H1 (cell line): ENCODE results near the gene RRAD. TPM values are rescaled to one million over a fixed set of nuclear protein-coding genes. Genes with fewer than 3 reads are reported as not detected.

Source experiments
- CTCF ChIA-PET: fragments of 300-600 bp; sonication (Branson Sonifier 250); formaldehyde crosslinking; loops from one replicate; lab custom pipeline; 2021; ENCODE audit not compliant: partially characterized antibody; lab: Charles Lee
- POLR2A ChIA-PET: fragments of 300-600 bp; sonication (Branson Sonifier 250); formaldehyde crosslinking; loops from one replicate; lab custom pipeline; 2021; ENCODE audit warnings: inconsistent platforms; ENCODE audit not compliant: partially characterized antibody; lab: Charles Lee
- DNase-seq, 2 experiments: peaks; one replicate each; pipeline versions ENCODE4 v3.0.0 to v3.0.0-alpha.2; 2010 to 2022; ENCODE audit warnings: low spot score in 2 of 2, low read depth in 1 of 2, mixed read lengths in 1 of 2
- FAIRE-seq: peaks from 2 replicates; lab custom pipeline; 2011; peaks lifted over from hg19 to GRCh38; lab: Jason Lieb, UNC
- H2AFZ ChIP-seq: 2 replicates; pipeline ENCODE4 v1.8.1; 2012; ENCODE audit warnings: low read length, inconsistent platforms
- H2AK5ac ChIP-seq: 2 replicates; pipeline ENCODE4 v1.6.1; 2013; ENCODE audit warnings: low read depth, low read length
- H2BK120ac ChIP-seq: replicated peaks from 2 replicates; pipeline ENCODE3; 2013; ENCODE audit warnings: low read depth, low read length, inconsistent platforms
- H2BK12ac ChIP-seq: 2 replicates; pipeline ENCODE4 v1.6.1; 2013; ENCODE audit warnings: low read depth, low read length
- H2BK15ac ChIP-seq: 2 replicates; pipeline ENCODE4 v1.6.1; 2013; ENCODE audit warnings: low read length
- H2BK20ac ChIP-seq: 2 replicates; pipeline ENCODE4 v1.6.1; 2013; ENCODE audit warnings: low read length
- H2BK5ac ChIP-seq: 2 replicates; pipeline ENCODE4 v1.6.1; 2013; ENCODE audit warnings: low read depth, low read length
- H3K14ac ChIP-seq: 2 replicates; pipeline ENCODE4 v1.6.1; 2013; ENCODE audit warnings: inconsistent platforms; ENCODE audit not compliant: insufficient read length
- H3K18ac ChIP-seq: 2 replicates; pipeline ENCODE4 v1.6.1; 2013; ENCODE audit warnings: low read length; ENCODE audit errors: extremely low read depth
- H3K23ac ChIP-seq: 2 replicates; pipeline ENCODE4 v1.6.1; 2013; ENCODE audit warnings: inconsistent platforms; ENCODE audit not compliant: insufficient read length
- H3K23me2 ChIP-seq: 2 replicates; pipeline ENCODE4 v1.6.1; 2013; ENCODE audit warnings: low read depth, low read length
- H3K27ac ChIP-seq: 2 replicates; pipeline ENCODE4 v1.6.1; 2011; ENCODE audit warnings: low read depth, low read length, inconsistent platforms
- H3K27me3 ChIP-seq, 4 experiments: replicated peaks in 1 of 4; 1 replicate in 1 of 4; 2 replicates in 3 of 4; pipeline versions ENCODE4 v1.6.1 to v1.8.1; 2011 to 2013; ENCODE audit warnings: low read length in 3 of 4, mild to moderate bottlenecking in 3 of 4, inconsistent platforms in 2 of 4, mixed read lengths in 2 of 4, moderate library complexity in 1 of 4; ENCODE audit not compliant: control insufficient read depth in 3 of 4, insufficient read depth in 3 of 4; ENCODE audit errors: extremely low read depth in 1 of 4
- H3K36me3 ChIP-seq, 4 experiments: 2 replicates each; pipeline versions ENCODE4 v1.6.1 to v1.8.1; 2011 to 2013; ENCODE audit warnings: mild to moderate bottlenecking in 4 of 4, low read length in 3 of 4, moderate library complexity in 2 of 4, control low read depth in 1 of 4, inconsistent platforms in 1 of 4; ENCODE audit not compliant: insufficient read depth in 4 of 4, control insufficient read depth in 2 of 4
- H3K4ac ChIP-seq: replicated peaks from 2 replicates; pipeline ENCODE3; 2013; ENCODE audit warnings: low read length, low read depth, mixed read lengths, inconsistent platforms; ENCODE audit not compliant: insufficient read length
- H3K4me1 ChIP-seq, 4 experiments: replicated peaks in 1 of 4; 1 replicate in 1 of 4; 2 replicates in 3 of 4; pipeline versions ENCODE4 v1.6.1 to v1.8.1; 2011 to 2013; ENCODE audit warnings: low read length in 3 of 4, inconsistent platforms in 2 of 4, mixed read lengths in 1 of 4; ENCODE audit not compliant: insufficient read depth in 4 of 4, control insufficient read depth in 3 of 4
- H3K4me2 ChIP-seq, 2 experiments: 2 replicates each; pipeline versions ENCODE4 v1.6.1 to v1.8.1; 2011 to 2013; ENCODE audit warnings: low read depth in 2 of 2, low read length in 2 of 2, control low read depth in 1 of 2, inconsistent platforms in 1 of 2, mild to moderate bottlenecking in 1 of 2; ENCODE audit not compliant: insufficient read depth in 1 of 2
- H3K4me3 ChIP-seq, 4 experiments: fragments of 200-600, 300-600 bp in 1 of 4; sonication (generic), shearing (Covaris generic), sonication (Bioruptor Twin) in 1 of 4; 2 replicates each; pipeline versions ENCODE4 v1.5.1 to v1.8.1; 2011 to 2016; ENCODE audit warnings: low read length in 4 of 4, low read depth in 3 of 4, control low read depth in 2 of 4, inconsistent platforms in 2 of 4, mild to moderate bottlenecking in 2 of 4, mixed read lengths in 1 of 4, moderate library complexity in 1 of 4; ENCODE audit not compliant: insufficient read depth in 2 of 4; ENCODE audit errors: extremely low read depth in 1 of 4
- H3K56ac ChIP-seq: replicated peaks from 2 replicates; pipeline ENCODE3; 2013; ENCODE audit warnings: low read depth, mild to moderate bottlenecking, mixed read lengths, low read length, inconsistent platforms; ENCODE audit not compliant: insufficient read length
- H3K79me1 ChIP-seq: 2 replicates; pipeline ENCODE4 v1.6.1; 2013; ENCODE audit warnings: low read depth, low read length, control low read depth
- H3K79me2 ChIP-seq, 2 experiments: 2 replicates each; pipeline versions ENCODE4 v1.6.1 to v1.8.1; 2012 to 2013; ENCODE audit warnings: low read length in 2 of 2, mild to moderate bottlenecking in 2 of 2, inconsistent platforms in 1 of 2; ENCODE audit not compliant: insufficient read depth in 2 of 2, control insufficient read depth in 1 of 2
- H3K9ac ChIP-seq, 4 experiments: replicated peaks in 1 of 4; 1 replicate in 1 of 4; 2 replicates in 3 of 4; pipeline versions ENCODE4 v1.6.1 to v1.8.1; 2011 to 2013; ENCODE audit warnings: low read depth in 3 of 4, low read length in 3 of 4, control low read depth in 2 of 4, mild to moderate bottlenecking in 2 of 4, moderate library complexity in 2 of 4, inconsistent platforms in 1 of 4; ENCODE audit errors: extremely low read depth in 1 of 4
- H3K9me3 ChIP-seq, 2 experiments: 2 replicates each; pipeline versions ENCODE4 v1.6.1 to v1.8.1; 2012 to 2013; ENCODE audit warnings: mild to moderate bottlenecking in 2 of 2, moderate library complexity in 2 of 2, control low read depth in 1 of 2, inconsistent platforms in 1 of 2, low read depth in 1 of 2, low read length in 1 of 2, mixed read lengths in 1 of 2; ENCODE audit not compliant: insufficient read depth in 2 of 2
- H4K20me1 ChIP-seq, 2 experiments: replicated peaks in 1 of 2; 2 replicates each; pipeline versions ENCODE3 to v1.8.1; 2011 to 2013; ENCODE audit warnings: inconsistent platforms in 2 of 2, low read length in 2 of 2, mild to moderate bottlenecking in 1 of 2; ENCODE audit not compliant: insufficient read depth in 2 of 2, control insufficient read depth in 1 of 2
- H4K5ac ChIP-seq: 2 replicates; pipeline ENCODE4 v1.6.1; 2013; ENCODE audit warnings: low read length, low read depth, mixed read lengths, inconsistent platforms; ENCODE audit not compliant: insufficient read length
- H4K8ac ChIP-seq: 2 replicates; pipeline ENCODE4 v1.8.0; 2013; ENCODE audit warnings: mild to moderate bottlenecking, moderate library complexity, low read length, inconsistent platforms; ENCODE audit not compliant: insufficient read depth; ENCODE audit errors: extremely low read depth
- H4K91ac ChIP-seq: replicated peaks from 2 replicates; pipeline ENCODE3; 2013; ENCODE audit warnings: low read length, mixed read lengths, inconsistent platforms; ENCODE audit not compliant: insufficient read length
- ASH2L ChIP-seq: fragments of 200-600, 300-600 bp; sonication (generic); IDR thresholded peaks from one replicate; pipeline ENCODE4 v1.7.1; 2017; ENCODE audit warnings: low read length
- CBX5 ChIP-seq: fragments of 300-800, 300-1000 bp; sonication (generic); IDR thresholded peaks from 2 replicates; pipeline ENCODE4 v1.7.1; 2016; ENCODE audit warnings: antibody characterized with exemption, low read length, low read depth
- CHD2 ChIP-seq: IDR thresholded peaks from 2 replicates; pipeline ENCODE4 v1.6.1; 2012; ENCODE audit warnings: low read length, improper control_type of control experiment
- E2F6 ChIP-seq: IDR thresholded peaks from 2 replicates; pipeline ENCODE4 v1.6.1; 2012; ENCODE audit warnings: inconsistent platforms
- GTF2F1 ChIP-seq: IDR thresholded peaks from 2 replicates; pipeline ENCODE4 v1.6.1; 2012; ENCODE audit warnings: low read depth, low read length, improper control_type of control experiment, borderline replicate concordance
- KDM4A ChIP-seq: IDR thresholded peaks from one replicate; pipeline ENCODE4 v1.7.1; 2012; ENCODE audit warnings: low read depth, mild to moderate bottlenecking, moderate library complexity, low read length, inconsistent platforms; ENCODE audit not compliant: severe bottlenecking
- SIN3A ChIP-seq, 2 experiments: IDR thresholded peaks in 1 of 2; conservative IDR thresholded peaks in 1 of 2; 2 replicates each; pipeline ENCODE4 v1.6.1; 2011 to 2012; ENCODE audit warnings: low read length in 2 of 2, improper control_type of control experiment in 1 of 2, low read depth in 1 of 2, mild to moderate bottlenecking in 1 of 2
- TAF7 ChIP-seq: optimal IDR thresholded peaks from 2 replicates; pipeline ENCODE3; 2011; ENCODE audit warnings: low read depth, mild to moderate bottlenecking, inconsistent platforms, low read length, moderate library complexity, borderline replicate concordance
- WGBS, 2 experiments: shearing (Covaris generic) in 1 of 2; methylation state at CpG; one replicate each; pipeline versions ENCODE4 v1.1.6 to v1.1.7; 2013 to 2015; ENCODE audit warnings: low lambda C conversion rate in 2 of 2, mixed read lengths in 2 of 2, inconsistent platforms in 1 of 2, low coverage in 1 of 2, missing lambda C conversion rate in 1 of 2; ENCODE audit not compliant: insufficient replicate concordance in 2 of 2, insufficient coverage in 1 of 2, insufficient read length in 1 of 2; ENCODE audit errors: extremely low coverage in 1 of 2, missing lambda C conversion rate in 1 of 2; 5-methylcytosine and 5-hydroxymethylcytosine counted together
- polyA plus RNA-seq, 7 experiments: library from polyadenylated mRNA; depleted of rRNA in 3 of 7; stranded (reverse) in 5 of 7; unstranded in 2 of 7; fragments of >200 nt in 5 of 7; fragments of 200-250 nt in 2 of 7; gene quantifications; 1 replicate in 5 of 7; 2 replicates in 1 of 7; 4 replicates in 1 of 7; pipeline versions ENCODE4 v1.2.1 to v1.2.3, GENCODE V29; 2011 to 2013; ENCODE audit warnings: missing spikeins in 2 of 7, mixed read lengths in 2 of 7
- total RNA-seq: library from RNA; stranded (reverse); fragmentation: NEBNext Ultra II Directional; extraction: Animal tissue kit (Norgen Biotek cat#: 25700); gene quantifications from 2 replicates; pipeline ENCODE4 v1.2.1, GENCODE V29; 2021

Gene RRAD
- total and polyA plus RNA-seq, 2 of the 8 experiments (the other 6 are each of a cell fraction or from before 2014, with no cell fraction given) = 0.17 TPM; not detected in 1

- Histone ChIP-seq H2BK5ac (no peak overlapping the region), H4K20me1 (no peaks in the 10 kb centered on the region), H3K4me1 (peaks cover 0 to 3% (median under 1%) of the 10 kb centered on the region in 4 experiments; a peak in 3 of 7 replicates), H2BK12ac (no peak overlapping the region), H3K14ac (no peak overlapping the region), H3K4me3 (no peak overlapping the region), H3K4ac (no peak overlapping the region), H2BK15ac (no peak overlapping the region), H3K36me3 (no peaks in the 10 kb centered on the region), H3K79me1 (no peaks in the 10 kb centered on the region), H3K27me3 (no peaks in the 10 kb centered on the region), H3K9me3 (no peaks in the 10 kb centered on the region), H2AFZ (no peak overlapping the region), H3K23me2 (no peaks in the 10 kb centered on the region; the same call in 1 of the 2 replicates), H3K56ac (no peak overlapping the region), H2BK120ac (no peak overlapping the region), H4K91ac (no peak overlapping the region), H4K8ac (no peak overlapping the region; the same call in 1 of the 2 replicates), H4K5ac (no peak overlapping the region), H3K79me2 (no peaks in the 10 kb centered on the region), H3K27ac (no peak overlapping the region), H3K18ac (no peak overlapping the region), H3K23ac (no peak overlapping the region), H3K4me2 (no peak overlapping the region), H3K9ac (no peak overlapping the region), H2BK20ac (no peak overlapping the region), H2AK5ac (no peak overlapping the region)
- WGBS, 2 experiments = 77% methylated on average over 7 of the region's 7 CpGs; no CpG with 5 or more reads in 1 of the 2 experiments
- FAIRE-seq = no peak
- POLR2A ChIA-PET = interaction anchor here (0.7 to 1.7 kb wide), 2 partner anchors 14 to 145 kb away, joined by 3 to 6 read pairs; no protein-coding TSS in a partner anchor
- TF ChIP-seq CHD2 = no peak
- TF ChIP-seq SIN3A (conservative IDR thresholded peaks at IDR 0.05 in 1 of 2, IDR thresholded peaks at IDR 0.05 in 1 of 2; ENCODE audit: low read depth in 1 of 2, low read length in 2 of 2) = no peak
- TF ChIP-seq TAF7 = no peak
- TF ChIP-seq E2F6 = no peak
- TF ChIP-seq KDM4A = no peak
- TF ChIP-seq CBX5 = no peak
- no peak for TF ChIP-seq ASH2L
- TF ChIP-seq GTF2F1 = no peak
- DNase-seq = no peak
- CTCF ChIA-PET = interaction anchor here (0.7 to 12.2 kb wide), 15 partner anchors 11 to 244 kb away, joined by 3 to 130 read pairs (median 5); partner anchors contain the start of genes B3GNT9 and CIAO2B
These were observed 33.7 kb upstream of the RRAD start for GRCh38 chr16:66958857-66959703.
